Head of caudate nucleus (tissue), 42 donors: Measurements from ENCODE around the gene DCTN4.
"Not testable (repeated sequence)": the region's sequence is repeated elsewhere in the genome, so short reads cannot be mapped to it uniquely, and the experiment has no call there.

ENCODE experiments used
- DNase-seq, 42 donors: peaks; one replicate each; pipeline versions ENCODE4 v3.0.0 to v3.0.0-alpha.2; 2020 to 2021; ENCODE audit warnings: mixed read lengths in 7 of 42
- intact Hi-C: fragments of 100-400 bp; cut with DNase I; formaldehyde crosslinking; loops from one replicate; pipeline ENCODE4 v1.15.0; 2022

DCTN4 gene

DNA sequence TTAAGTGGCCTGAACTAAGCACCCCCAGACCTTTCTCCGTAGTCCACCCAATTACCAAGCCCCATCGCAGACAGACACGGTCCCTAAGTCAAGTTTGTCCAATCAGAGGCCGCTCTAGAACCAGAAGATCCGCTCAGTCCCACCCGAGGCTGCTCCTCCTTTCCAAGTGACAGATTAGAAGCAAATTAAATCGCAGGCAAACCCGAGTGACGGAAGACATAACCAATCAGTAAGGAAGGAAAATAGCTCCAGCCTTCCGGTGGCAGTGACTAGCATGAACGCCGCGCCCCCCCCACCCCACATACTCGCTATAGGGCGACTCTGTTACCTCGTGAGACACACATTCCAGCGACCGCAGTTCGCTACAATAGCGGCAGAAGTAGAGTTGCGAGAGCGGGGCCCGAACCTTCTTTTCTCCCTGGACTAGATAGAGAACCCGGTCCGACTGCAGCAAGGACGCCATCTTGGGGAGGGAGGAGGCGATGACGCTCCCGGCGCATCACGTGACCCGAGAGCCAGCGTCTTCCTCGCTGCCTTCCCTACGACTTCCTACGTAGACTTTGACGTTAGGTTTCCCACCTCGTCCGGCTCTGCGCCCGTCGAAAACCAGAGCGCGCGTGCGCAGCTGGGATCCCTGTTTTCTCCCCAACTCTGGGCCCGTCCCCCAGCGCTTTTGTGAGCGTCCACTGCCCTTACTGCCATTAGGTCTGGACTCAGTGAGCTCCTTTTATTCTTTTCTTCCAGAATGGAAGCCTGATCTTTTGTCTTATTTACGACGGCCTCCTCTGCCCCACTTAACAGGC lies at the start of gene DCTN4:
DCTN4 (minus strand) TSS at position 487 of the 803 bp plus-strand sequence; CDS start at position 463, 24 bp downstream.
- DNase-seq: peak; percentile 96 to 99 (median 98)
- intact Hi-C loops: loop anchor here (2.0 kb wide), 1 partner anchor 58 kb away; the partner anchor contains the start of gene RBM22

- intact Hi-C loops: no loop called here
- DNase-seq: no peak
Observed at GRCh38 chr5:150804388-150804787, 45.6 kb upstream of the DCTN4 start.

GRCh38 chr5:150801117-150801927 lies 42.5 kb upstream of the DCTN4 start:
- intact Hi-C loops: no loop called here

GRCh38 chr5:150797384-150797783 lies 38.6 kb upstream of the DCTN4 start:
- intact Hi-C loops: no loop called here
- no peak for DNase-seq

More at GRCh38 chr5:150801117-150801927, 42.5 kb upstream of the DCTN4 start:
- peak in 11 of 42 donors; percentile 11 to 50 (median 28) for DNase-seq

- DNase-seq: no peak
- intact Hi-C loops: no loop called here
Observed at GRCh38 chr5:150794927-150795326, 36.1 kb upstream of the DCTN4 start.

DNA sequence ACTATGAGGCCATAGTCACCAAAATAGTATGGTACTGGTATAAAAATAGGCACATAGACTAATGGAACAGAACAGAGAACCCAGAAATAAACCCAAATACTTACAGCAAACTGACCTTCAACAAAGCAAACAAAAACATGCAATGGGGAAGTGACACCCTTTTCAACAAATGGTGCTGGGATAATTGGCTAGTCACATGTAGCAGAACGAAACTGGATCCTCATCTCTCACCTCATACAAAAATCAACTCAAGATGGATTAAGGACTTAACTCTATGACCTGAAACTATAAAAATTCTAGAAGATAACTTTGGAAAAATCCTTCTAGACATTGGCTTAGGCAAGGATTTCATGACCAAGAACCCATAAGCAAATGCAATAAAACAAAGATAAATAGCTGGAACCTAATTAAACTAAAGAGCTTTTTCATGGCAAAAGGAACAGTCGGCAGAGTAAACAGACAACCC lies 34.6 kb upstream of the DCTN4 start:
- intact Hi-C loops, DNase-seq: not testable (repeated sequence)

- intact Hi-C loops: no loop called here
- no peak for DNase-seq
Observed at GRCh38 chr5:150791536-150791935, 32.7 kb upstream of the DCTN4 start.

DNA sequence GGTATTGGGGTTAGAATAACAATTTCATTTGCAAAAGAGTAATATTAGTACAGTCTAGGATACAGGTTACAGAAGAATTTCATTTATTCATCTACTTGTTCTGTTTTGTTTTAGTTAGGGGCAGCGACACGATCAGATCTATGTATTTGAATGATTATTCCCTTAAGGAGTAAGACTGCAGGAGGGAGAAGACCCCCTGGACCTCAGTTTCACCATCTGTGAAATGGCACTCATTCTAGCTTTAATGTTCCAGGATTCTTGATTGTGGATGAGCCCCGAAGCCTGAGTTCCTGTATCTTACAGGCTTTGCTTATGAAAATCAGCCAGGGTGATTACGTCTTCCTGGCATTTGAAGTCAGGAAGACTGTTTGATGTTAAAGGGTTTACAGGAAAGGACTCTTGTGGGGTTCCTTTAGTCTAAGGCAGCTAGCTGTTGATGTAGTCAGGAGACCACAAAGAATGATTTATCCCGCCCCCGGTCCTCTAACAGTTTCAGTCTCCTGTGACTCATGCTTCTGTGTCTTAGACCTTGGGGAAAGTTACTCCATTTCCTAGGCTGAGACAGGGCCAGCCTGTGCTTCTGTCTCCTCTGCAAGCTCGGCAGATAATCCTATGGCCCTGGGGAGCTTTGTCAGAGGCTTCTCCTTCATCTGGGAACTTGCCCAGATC lies 31.3 kb upstream of the DCTN4 start:
- peak in 4 of 42 donors; percentile 7 to 49 (median 22) for DNase-seq
- intact Hi-C loops: loop anchor here (10.0 kb wide), 1 partner anchor 255 kb away; no protein-coding TSS in a partner anchor

GRCh38 chr5:150789450-150789849 lies 30.6 kb upstream of the DCTN4 start:
- intact Hi-C loops: loop anchor here (10.0 kb wide), 1 partner anchor 255 kb away; no protein-coding TSS in a partner anchor
- no peak for DNase-seq

- DNase-seq: no peak
- intact Hi-C loops: loop anchor here (10.0 kb wide), 1 partner anchor 256 kb away; no protein-coding TSS in a partner anchor
Observed at GRCh38 chr5:150788977-150789376, 30.2 kb upstream of the DCTN4 start.

- DNase-seq: no peak
- intact Hi-C loops: loop anchor here (10.0 kb wide), 1 partner anchor 257 kb away; no protein-coding TSS in a partner anchor
Observed at GRCh38 chr5:150787656-150788055, 28.8 kb upstream of the DCTN4 start.

DNA sequence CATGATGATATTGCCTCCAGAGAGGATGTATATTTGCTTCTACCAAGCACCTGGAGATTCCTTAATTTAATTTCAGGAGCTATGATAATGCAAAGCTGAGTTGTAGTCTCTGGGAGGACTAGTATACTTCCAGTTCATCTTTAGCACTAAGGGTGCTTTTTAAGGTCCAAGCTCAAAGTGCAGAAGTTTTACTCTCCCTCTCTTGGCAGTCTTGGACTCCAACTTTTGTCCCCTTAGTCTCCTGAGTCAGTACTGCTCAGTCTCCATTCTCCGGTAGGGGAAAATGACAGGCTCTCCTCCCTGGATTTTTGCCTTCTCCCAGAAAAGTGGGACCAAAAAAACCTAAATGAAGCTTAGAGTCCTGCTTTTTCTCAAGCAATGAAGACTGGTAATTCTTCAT lies 28.1 kb upstream of the DCTN4 start:
- DNase-seq: no peak
- intact Hi-C loops: loop anchor here (10.0 kb wide), 1 partner anchor 258 kb away; no protein-coding TSS in a partner anchor

- no peak for DNase-seq
- intact Hi-C loops: loop anchor here (10.0 kb wide), 1 partner anchor 259 kb away; no protein-coding TSS in a partner anchor
Observed at GRCh38 chr5:150785950-150786349, 27.1 kb upstream of the DCTN4 start.

GRCh38 chr5:150783422-150783928 lies 24.7 kb upstream of the DCTN4 start:
- DNase-seq: peak in 4 of 42 donors; percentile 10 to 46 (median 22)
- intact Hi-C loops: loop anchor here (10.0 kb wide), 1 partner anchor 261 kb away; no protein-coding TSS in a partner anchor

- intact Hi-C loops: loop anchor here (10.0 kb wide), 1 partner anchor 262 kb away; no protein-coding TSS in a partner anchor
- no peak for DNase-seq
Observed at GRCh38 chr5:150782850-150783249, 24.0 kb upstream of the DCTN4 start.

DNA sequence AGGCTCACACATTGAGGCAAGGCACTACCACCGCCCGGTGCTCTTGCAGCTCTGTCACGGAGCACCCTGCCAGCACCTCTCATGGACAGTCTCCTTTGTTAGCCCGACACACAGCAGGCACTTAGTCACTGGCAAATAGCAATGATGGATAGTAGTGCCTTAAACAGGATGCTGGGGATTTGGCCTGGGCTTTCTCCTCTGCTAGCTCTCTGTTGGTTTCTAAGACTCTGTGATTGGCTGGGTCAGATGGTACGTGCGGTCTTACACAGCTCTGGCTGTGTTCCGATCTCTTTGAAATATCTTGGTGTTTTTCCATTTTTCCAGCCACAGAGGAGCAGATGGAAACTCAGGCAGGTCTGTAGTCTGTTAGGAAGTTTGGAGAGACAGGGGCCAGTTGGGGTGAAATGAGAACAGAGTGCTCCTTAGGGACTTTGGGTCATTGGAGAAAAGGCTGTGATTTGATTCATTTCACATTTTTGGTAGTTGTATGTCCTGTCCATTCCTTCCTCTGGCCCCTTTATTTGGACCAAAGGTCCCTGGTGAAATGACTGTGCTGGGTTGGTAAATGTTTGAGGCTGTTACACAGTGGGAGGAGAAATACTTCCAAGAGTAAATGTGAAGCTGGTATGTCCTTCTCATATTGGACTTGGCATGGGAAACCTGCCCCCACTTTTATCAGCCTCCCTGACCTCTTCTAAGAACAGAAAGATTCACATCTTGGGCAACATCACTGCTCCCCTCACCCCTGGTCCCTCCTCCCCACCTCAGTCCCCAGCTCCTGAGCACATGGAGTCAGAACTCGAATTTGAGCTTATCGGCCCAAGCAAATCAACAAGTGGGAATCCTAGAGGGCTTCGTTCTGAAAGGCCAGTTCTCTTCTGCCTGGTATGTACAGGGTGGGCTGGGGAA lies 23.1 kb upstream of the DCTN4 start:
- DNase-seq: peak in 1 of 42 donors; percentile 14
- intact Hi-C loops: loop anchor here (10.0 kb wide), 1 partner anchor 263 kb away; no protein-coding TSS in a partner anchor

DNA sequence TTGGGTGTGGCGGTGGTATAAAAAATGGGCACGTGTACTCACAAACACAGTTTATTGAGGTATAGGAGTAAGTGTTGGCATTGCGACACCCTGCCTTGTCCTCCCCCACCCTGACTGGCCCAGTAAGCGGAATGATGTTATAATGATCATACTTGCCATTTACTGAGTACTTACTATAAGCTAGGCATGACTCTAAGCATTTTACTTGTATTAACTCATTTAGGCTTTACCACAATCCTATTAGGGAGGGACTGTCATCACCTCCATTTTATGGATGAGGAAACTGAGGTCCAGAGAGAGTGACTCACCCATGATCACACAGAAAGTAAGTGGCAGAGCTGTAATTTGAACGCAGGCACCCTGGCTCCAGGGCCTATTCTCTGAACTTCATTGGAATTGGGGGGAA lies 22.0 kb upstream of the DCTN4 start:
- DNase-seq: no peak
- intact Hi-C loops: loop anchor here (10.0 kb wide), 1 partner anchor 264 kb away; no protein-coding TSS in a partner anchor
